Calu3 (cell line): ENCODE measurements around the gene DNM2. TPM values are rescaled to one million over a fixed set of nuclear protein-coding genes. Genes with fewer than 3 reads are reported as not detected.

Source experiments
- BruUV-seq: library from RNA; stranded (reverse); fragments of 400-500 nt; replicated peaks from 2 replicates; lab custom pipeline; 2021; lab: Mats Ljungman, UMichigan
- CTCF ChIA-PET: fragments of 300-600 bp; sonication (Branson Sonifier 250); formaldehyde crosslinking; loops from one replicate; lab custom pipeline; 2022; ENCODE audit warnings: antibody characterized with exemption; lab: Charles Lee
- DNase-seq: peaks from one replicate; pipeline ENCODE4 v3.0.0; 2022
- H3K27ac Mint-ChIP-seq: one replicate; pipeline ENCODE4 v1.8.0; 2022; ENCODE audit warnings: mixed read lengths; ENCODE audit not compliant: unreplicated experiment
- H3K27me3 Mint-ChIP-seq: one replicate; pipeline ENCODE4 v1.8.0; 2022; ENCODE audit warnings: mixed read lengths; ENCODE audit not compliant: unreplicated experiment
- H3K36me3 Mint-ChIP-seq: one replicate; pipeline ENCODE4 v1.8.0; 2022; ENCODE audit warnings: mild to moderate bottlenecking, moderate library complexity, mixed read lengths; ENCODE audit not compliant: insufficient read depth, unreplicated experiment
- H3K4me1 Mint-ChIP-seq: one replicate; pipeline ENCODE4 v1.8.0; 2022; ENCODE audit warnings: mild to moderate bottlenecking, low read depth, mixed read lengths; ENCODE audit not compliant: unreplicated experiment
- H3K4me3 Mint-ChIP-seq: one replicate; pipeline ENCODE4 v1.8.0; 2022; ENCODE audit warnings: mild to moderate bottlenecking, low read depth, moderate library complexity, mixed read lengths; ENCODE audit not compliant: unreplicated experiment
- H3K9me3 Mint-ChIP-seq: one replicate; pipeline ENCODE4 v1.8.0; 2022; ENCODE audit warnings: low read depth, mixed read lengths; ENCODE audit not compliant: unreplicated experiment
- CTCF ChIP-seq: fragments of 200-600 bp; IDR thresholded peaks from one replicate; pipeline ENCODE4 v1.8.0; 2022; ENCODE audit warnings: antibody characterized with exemption; ENCODE audit not compliant: unreplicated experiment
- intact Hi-C: fragments of 100-400 bp; cut with micrococcal nuclease; formaldehyde crosslinking; loops from one replicate; pipeline ENCODE4 v1.10.0; 2022; ENCODE audit not compliant: unreplicated experiment
- total RNA-seq: library from RNA; stranded (reverse); gene quantifications from 2 replicates; pipeline ENCODE4 v1.2.3, GENCODE V29; 2022

DNM2 gene
- total RNA-seq, 1 experiment from 2014 or later, result 126 TPM

- Mint-ChIP-seq H3K4me3 (no peak overlapping the region), H3K27ac (peak overlapping the region; percentile 64), H3K36me3 (peaks cover 69% of the 10 kb centered on the region), H3K27me3 (peaks cover 15% of the 10 kb centered on the region), H3K9me3 (no peaks in the 10 kb centered on the region), H3K4me1 (peaks cover 15% of the 10 kb centered on the region)
- CTCF ChIA-PET, result no interaction called here
- intact Hi-C loops, result no loop called here
- no TSS peak for BruUV-seq
- no peak for TF ChIP-seq CTCF
- DNase-seq, result no peak
These were observed 25.1 kb upstream of the DNM2 start for GRCh38 chr19:10692673-10693264.

- DNase-seq, result no peak
- Mint-ChIP-seq H3K4me1 (peaks cover 15% of the 10 kb centered on the region), H3K27me3 (peaks cover 15% of the 10 kb centered on the region), H3K9me3 (no peaks in the 10 kb centered on the region), H3K4me3 (no peak overlapping the region), H3K36me3 (peaks cover 58% of the 10 kb centered on the region), H3K27ac (peak overlapping the region; percentile 48)
- intact Hi-C loops, result no loop called here
- BruUV-seq, result no TSS peak
- CTCF ChIA-PET, result no interaction called here
- no peak for TF ChIP-seq CTCF
These were observed 23.1 kb upstream of the DNM2 start for GRCh38 chr19:10694706-10695307.

- Mint-ChIP-seq H3K27me3 (peaks cover 15% of the 10 kb centered on the region), H3K27ac (peak overlapping the region; percentile 48), H3K4me1 (peaks cover 15% of the 10 kb centered on the region), H3K36me3 (peaks cover 52% of the 10 kb centered on the region), H3K9me3 (no peaks in the 10 kb centered on the region), H3K4me3 (peak overlapping the region; percentile 39)
- TF ChIP-seq CTCF, result no peak
- DNase-seq, result peak; percentile 89
- CTCF ChIA-PET, result interaction anchor here (0.6 to 1.3 kb wide), 3 partner anchors 48 to 628 kb away, joined by 3 to 4 read pairs (median 3); no protein-coding TSS in a partner anchor
- intact Hi-C loops, result no loop called here
- TSS peak; percentile 10 for BruUV-seq
These were observed 22.2 kb upstream of the DNM2 start for GRCh38 chr19:10695401-10696398.

- Mint-ChIP-seq H3K4me1 (peaks cover 15% of the 10 kb centered on the region), H3K27me3 (peaks cover 15% of the 10 kb centered on the region), H3K36me3 (peaks cover 45% of the 10 kb centered on the region), H3K9me3 (no peaks in the 10 kb centered on the region), H3K4me3 (no peak overlapping the region), H3K27ac (no peak overlapping the region)
- TF ChIP-seq CTCF, result peak; percentile 34
- intact Hi-C loops, result loop anchor here (2.0 kb wide), 1 partner anchor 119 kb away; no protein-coding TSS in a partner anchor
- no TSS peak for BruUV-seq
- DNase-seq, result peak; percentile 47
- CTCF ChIA-PET, result interaction anchor here (0.6 to 1.4 kb wide), 5 partner anchors 9 to 216 kb away, joined by 3 to 10 read pairs (median 3); no protein-coding TSS in a partner anchor
These were observed 18.1 kb upstream of the DNM2 start for GRCh38 chr19:10699650-10700335.
